ENCODE data around the gene CTSO. TPM values are rescaled to one million over a fixed set of nuclear protein-coding genes. Genes with fewer than 3 reads are reported as not detected.

CTSO gene
- total RNA-seq, 1 experiment from 2014 or later, result 2.9 TPM

- intact Hi-C loops (cut with micrococcal nuclease; ENCODE audit: unreplicated experiment), result no loop called here
- no TSS peak for BruUV-seq (replicated peaks)
- Mint-ChIP-seq H3K36me3 (ENCODE audit: insufficient read depth, unreplicated experiment) (no peaks in the 10 kb centered on the region), H3K27me3 (ENCODE audit: insufficient read depth, unreplicated experiment) (no peaks in the 10 kb centered on the region), H3K27ac (ENCODE audit: unreplicated experiment) (no peak overlapping the region), H3K4me3 (ENCODE audit: unreplicated experiment) (no peak overlapping the region), H3K9me3 (ENCODE audit: unreplicated experiment) (no peaks in the 10 kb centered on the region), H3K4me1 (ENCODE audit: low read depth, unreplicated experiment) (peaks cover 5% of the 10 kb centered on the region)
- TF ChIP-seq, protein P1, sequence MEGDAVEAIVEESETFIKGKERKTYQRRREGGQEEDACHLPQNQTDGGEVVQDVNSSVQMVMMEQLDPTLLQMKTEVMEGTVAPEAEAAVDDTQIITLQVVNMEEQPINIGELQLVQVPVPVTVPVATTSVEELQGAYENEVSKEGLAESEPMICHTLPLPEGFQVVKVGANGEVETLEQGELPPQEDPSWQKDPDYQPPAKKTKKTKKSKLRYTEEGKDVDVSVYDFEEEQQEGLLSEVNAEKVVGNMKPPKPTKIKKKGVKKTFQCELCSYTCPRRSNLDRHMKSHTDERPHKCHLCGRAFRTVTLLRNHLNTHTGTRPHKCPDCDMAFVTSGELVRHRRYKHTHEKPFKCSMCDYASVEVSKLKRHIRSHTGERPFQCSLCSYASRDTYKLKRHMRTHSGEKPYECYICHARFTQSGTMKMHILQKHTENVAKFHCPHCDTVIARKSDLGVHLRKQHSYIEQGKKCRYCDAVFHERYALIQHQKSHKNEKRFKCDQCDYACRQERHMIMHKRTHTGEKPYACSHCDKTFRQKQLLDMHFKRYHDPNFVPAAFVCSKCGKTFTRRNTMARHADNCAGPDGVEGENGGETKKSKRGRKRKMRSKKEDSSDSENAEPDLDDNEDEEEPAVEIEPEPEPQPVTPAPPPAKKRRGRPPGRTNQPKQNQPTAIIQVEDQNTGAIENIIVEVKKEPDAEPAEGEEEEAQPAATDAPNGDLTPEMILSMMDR (IDR thresholded peaks at IDR 0.05; ENCODE audit: insufficient read depth in 1 of 2, low read depth in 1 of 2, low read length in 1 of 2, severe bottlenecking in 1 of 2, unreplicated experiment in 1 of 2), result no peak
- no peaks in the 10 kb centered on the region for H3K9me3 ChIP-seq
- no peak overlapping the region for H3K4me3 ChIP-seq (ENCODE audit: low read depth, low read length)
- DNase-seq, result no peak
- H3K4me1 ChIP-seq, result peaks cover 9% of the 10 kb centered on the region
- H3K27me3 ChIP-seq (replicated peaks; ENCODE audit: control insufficient read depth, insufficient read depth, low read length), result no peaks in the 10 kb centered on the region
- no peaks in the 10 kb centered on the region; the same call in 1 of the 2 replicates for H3K36me3 ChIP-seq (ENCODE audit: control insufficient read depth, insufficient read depth, low read length)
- CTCF ChIA-PET, result no interaction called here
- POLR2A ChIA-PET, result no interaction called here
These were observed 5.8 kb upstream of the CTSO start for GRCh38 chr4:155959417-155959816.

DNA sequence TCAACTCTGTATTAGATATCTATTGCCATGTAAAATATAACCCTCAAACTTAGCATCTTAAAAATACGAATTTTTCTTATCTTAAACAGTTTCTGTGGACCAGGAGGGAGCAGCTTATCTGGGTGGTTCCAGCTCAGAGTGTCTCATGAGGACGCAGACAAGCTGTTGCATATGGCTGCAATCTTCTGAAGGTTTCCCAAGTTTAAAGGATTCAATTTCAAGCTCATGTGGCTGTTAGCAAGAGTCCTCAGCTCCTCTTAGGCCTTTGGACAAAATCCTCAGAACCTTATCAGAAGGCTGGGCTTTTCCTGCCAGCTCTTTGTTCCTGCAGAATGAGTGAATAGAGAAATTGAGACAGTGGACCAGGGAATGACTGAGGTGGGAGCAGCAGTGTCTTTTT is 2.8 kb upstream of the CTSO start:
- no peaks in the 10 kb centered on the region for H3K9me3 Mint-ChIP-seq (ENCODE audit: unreplicated experiment)
- H3K27me3 Mint-ChIP-seq (ENCODE audit: insufficient read depth, unreplicated experiment), result no peaks in the 10 kb centered on the region
- Histone ChIP-seq H3K4me3 (ENCODE audit: low read depth, low read length) (no peak overlapping the region), H3K4me1 (peaks cover 19% of the 10 kb centered on the region), H3K27me3 (replicated peaks; ENCODE audit: control insufficient read depth, insufficient read depth, low read length) (no peaks in the 10 kb centered on the region), H3K9me3 (no peaks in the 10 kb centered on the region), H3K36me3 (ENCODE audit: control insufficient read depth, insufficient read depth, low read length) (no peaks in the 10 kb centered on the region; the same call in 1 of the 2 replicates)
- no peak for DNase-seq
- ChIA-PET POLR2A (interaction anchor here (0.5 kb wide), 1 partner anchor 16 kb away, joined by 3 read pairs; no protein-coding TSS in a partner anchor), CTCF (no interaction called here)
- H3K27ac Mint-ChIP-seq (ENCODE audit: unreplicated experiment), result no peak overlapping the region
- BruUV-seq (replicated peaks), result no TSS peak
- TF ChIP-seq, protein P1 (IDR thresholded peaks at IDR 0.05; ENCODE audit: insufficient read depth in 1 of 2, low read depth in 1 of 2, low read length in 1 of 2, severe bottlenecking in 1 of 2, unreplicated experiment in 1 of 2), result no peak
- H3K4me1 Mint-ChIP-seq (ENCODE audit: low read depth, unreplicated experiment), result peaks cover 10% of the 10 kb centered on the region
- H3K36me3 Mint-ChIP-seq (ENCODE audit: insufficient read depth, unreplicated experiment), result no peaks in the 10 kb centered on the region
- intact Hi-C loops (cut with micrococcal nuclease; ENCODE audit: unreplicated experiment), result no loop called here
- H3K4me3 Mint-ChIP-seq (ENCODE audit: unreplicated experiment), result no peak overlapping the region

DNA sequence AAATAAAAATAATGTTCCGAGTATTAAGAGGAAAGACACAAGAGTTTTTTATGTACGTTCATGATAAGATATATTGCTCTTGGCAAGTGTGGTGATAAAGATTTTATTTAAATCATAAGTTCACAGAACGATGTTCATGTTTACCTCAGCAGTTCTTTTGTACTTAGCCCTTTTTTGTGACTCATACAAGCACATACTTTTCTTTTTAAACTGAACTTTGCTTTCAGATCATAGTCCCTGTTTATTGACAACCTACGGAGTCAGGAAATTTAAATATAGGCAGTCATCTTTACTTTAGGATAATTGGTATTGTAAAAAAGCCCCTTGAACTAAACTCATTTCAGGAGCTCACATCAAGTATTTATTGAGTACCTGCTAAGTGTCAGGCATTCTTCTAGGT is 1.3 kb upstream of the CTSO start:
- H3K27me3 Mint-ChIP-seq (ENCODE audit: insufficient read depth, unreplicated experiment), result no peaks in the 10 kb centered on the region
- no peaks in the 10 kb centered on the region for H3K36me3 Mint-ChIP-seq (ENCODE audit: insufficient read depth, unreplicated experiment)
- H3K4me3 Mint-ChIP-seq (ENCODE audit: unreplicated experiment), result no peak overlapping the region
- no peaks in the 10 kb centered on the region for H3K9me3 Mint-ChIP-seq (ENCODE audit: unreplicated experiment)
- DNase-seq, result no peak
- CTCF ChIA-PET, result no interaction called here
- Histone ChIP-seq H3K4me1 (peaks cover 19% of the 10 kb centered on the region), H3K27me3 (replicated peaks; ENCODE audit: control insufficient read depth, insufficient read depth, low read length) (no peaks in the 10 kb centered on the region), H3K9me3 (no peaks in the 10 kb centered on the region), H3K4me3 (ENCODE audit: low read depth, low read length) (no peak overlapping the region), H3K36me3 (ENCODE audit: control insufficient read depth, insufficient read depth, low read length) (no peaks in the 10 kb centered on the region; the same call in 1 of the 2 replicates)
- POLR2A ChIA-PET, result no interaction called here
- H3K4me1 Mint-ChIP-seq (ENCODE audit: low read depth, unreplicated experiment), result peaks cover 10% of the 10 kb centered on the region
- H3K27ac Mint-ChIP-seq (ENCODE audit: unreplicated experiment), result no peak overlapping the region
- intact Hi-C loops (cut with micrococcal nuclease; ENCODE audit: unreplicated experiment), result no loop called here
- TF ChIP-seq, protein P1 (IDR thresholded peaks at IDR 0.05; ENCODE audit: insufficient read depth in 1 of 2, low read depth in 1 of 2, low read length in 1 of 2, severe bottlenecking in 1 of 2, unreplicated experiment in 1 of 2), result no peak
- no TSS peak for BruUV-seq (replicated peaks)

Data from Caco-2 (cell line).